MM.1S (cell line): ENCODE measurements around the gene GPS1.

Experiments
- CTCF ChIP-seq: fragments of 300-600 bp; sonication (generic); IDR thresholded peaks from 2 replicates; pipeline ENCODE4 v1.5.1; 2016; ENCODE audit warnings: antibody characterized with exemption, low read length, mixed read lengths
- EZH2 ChIP-seq: fragments of 300-600 bp; sonication (generic); optimal IDR thresholded peaks from 2 replicates; pipeline ENCODE3; 2017; ENCODE audit warnings: low read depth, mild to moderate bottlenecking, antibody characterized with exemption, low read length, mixed read lengths
- EZH2phosphoT487 ChIP-seq: fragments of 300-600 bp; sonication (generic); IDR thresholded peaks from 2 replicates; pipeline ENCODE4 v1.6.1; 2018; ENCODE audit warnings: antibody characterized with exemption, low read length

- TF ChIP-seq CTCF, result no peak
- TF ChIP-seq EZH2phosphoT487, result no peak
- no peak for TF ChIP-seq EZH2
These were observed 13.5 kb downstream of the GPS1 start for GRCh38 chr17:82065193-82065637.
